Tibial nerve (tissue), 4 donors: ENCODE results near the gene SHC2. TPM values are rescaled to one million over a fixed set of nuclear protein-coding genes. Genes with fewer than 3 reads are reported as not detected.
A peak's percentile ranks its signal among the peaks of the same experiment; 100 is the strongest.

Source experiments
- DNase-seq, 2 donors: peaks; one replicate each; pipeline ENCODE4 v3.0.0-alpha.2; 2019; ENCODE audit warnings: low spot score in 2 of 2
- H3K27ac ChIP-seq, 4 donors: fragments of 200-600 bp; sonication (generic) in 3 of 4; one replicate each; pipeline ENCODE4 v1.5.1; 2017 to 2019; ENCODE audit warnings: mild to moderate bottlenecking in 1 of 4
- H3K27me3 ChIP-seq, 2 donors: fragments of 200-600 bp; sonication (generic) in 1 of 2; one replicate each; pipeline versions ENCODE4 v1.5.1 to v1.6.0; 2017 to 2019
- H3K36me3 ChIP-seq, 3 donors: fragments of 200-600 bp; sonication (generic); one replicate each; pipeline ENCODE4 v1.5.1; 2018 to 2019
- H3K4me1 ChIP-seq, 4 donors: fragments of 200-600 bp; sonication (generic) in 3 of 4; one replicate each; pipeline ENCODE4 v1.5.1; 2017 to 2019
- H3K4me3 ChIP-seq, 4 donors: fragments of 200-600 bp; sonication (generic) in 3 of 4; one replicate each; pipeline ENCODE4 v1.5.1; 2017 to 2019; ENCODE audit warnings: mild to moderate bottlenecking in 1 of 4, moderate library complexity in 1 of 4
- H3K9me3 ChIP-seq, 4 donors: fragments of 200-600 bp; sonication (generic) in 3 of 4; one replicate each; pipeline ENCODE4 v1.5.1; 2017 to 2019
- CTCF ChIP-seq, 5 experiments: fragments of 200-600 bp in 3 of 5; fragments of 450-650 bp in 2 of 5; sonication (generic) in 3 of 5; IDR thresholded peaks; one replicate each; pipeline ENCODE4 v1.5.1; 2016 to 2019; ENCODE audit warnings: antibody characterized with exemption in 5 of 5, mild to moderate bottlenecking in 3 of 5, moderate library complexity in 2 of 5
- EP300 ChIP-seq, 2 donors: sonication (generic); formaldehyde crosslinking; IDR thresholded peaks; one replicate each; pipeline ENCODE4 v1.6.1; 2017; ENCODE audit warnings: antibody characterized with exemption in 2 of 2, mild to moderate bottlenecking in 1 of 2
- POLR2A ChIP-seq, 2 donors: fragments of 450-650 bp; IDR thresholded peaks; one replicate each; pipeline ENCODE4 v1.6.1; 2017; ENCODE audit warnings: antibody characterized with exemption in 2 of 2, mild to moderate bottlenecking in 2 of 2, moderate library complexity in 2 of 2
- WGBS, 2 donors: methylation state at CpG; one replicate each; pipeline ENCODE4 v1.1.5; 2018; 5-methylcytosine and 5-hydroxymethylcytosine counted together
- total RNA-seq, 4 donors: library from RNA; depleted of rRNA; stranded (reverse); fragments of >200 nt; gene quantifications; one replicate each; pipeline ENCODE4 v1.1.0, GENCODE V29; 2016

The SHC2 gene
- total RNA-seq, 4 donors from 2014 or later, result 13.5 to 41.1 (median 22.9) TPM

- no peak overlapping the region for H3K4me3 ChIP-seq
- peak in 1 of 2 donors; percentile 5 for DNase-seq
- 67 to 78% methylated on average over 33 to 35 of the region's 38 CpGs for WGBS, 2 donors
- TF ChIP-seq CTCF (IDR thresholded peaks at IDR 0.05), result no peak
- no peak for TF ChIP-seq EP300 (IDR thresholded peaks at IDR 0.05)
- TF ChIP-seq POLR2A (IDR thresholded peaks at IDR 0.05), result no peak
- no peaks in the 10 kb centered on the region for H3K36me3 ChIP-seq
- H3K9me3 ChIP-seq, result no peaks in the 10 kb centered on the region
- peaks cover 0 to 63% of the 10 kb centered on the region in 2 donors for H3K27me3 ChIP-seq
- H3K4me1 ChIP-seq, result peaks cover 0 to 14% (median 2%) of the 10 kb centered on the region in 4 donors
- no peak overlapping the region for H3K27ac ChIP-seq
Measured at GRCh38 chr19:403221-404027, 57.4 kb downstream of the SHC2 start.

- H3K36me3 ChIP-seq, result no peaks in the 10 kb centered on the region
- no peaks in the 10 kb centered on the region for H3K9me3 ChIP-seq
- peak in 1 of 2 donors; percentile 0 for DNase-seq
- TF ChIP-seq POLR2A (IDR thresholded peaks at IDR 0.05) (no peak), CTCF (IDR thresholded peaks at IDR 0.05) (no peak), EP300 (IDR thresholded peaks at IDR 0.05) (no peak)
- no peak overlapping the region for H3K4me3 ChIP-seq
- no peak overlapping the region for H3K27ac ChIP-seq
- WGBS, 2 donors, result 90 to 91% methylated on average over 11 of the region's 11 CpGs
- peaks cover 0 to 8% (median 0%) of the 10 kb centered on the region in 4 donors for H3K4me1 ChIP-seq
- H3K27me3 ChIP-seq, result peaks cover 0 to 56% of the 10 kb centered on the region in 2 donors
Measured at GRCh38 chr19:402786-403185, 58.0 kb downstream of the SHC2 start.

GRCh38 chr19:401866-402511 lies 58.8 kb downstream of the SHC2 start:
- 13 to 15% methylated on average over 25 to 38 of the region's 38 CpGs for WGBS, 2 donors
- Histone ChIP-seq H3K4me3 (peak overlapping the region in 1 of 4 donors; percentile 22), H3K4me1 (peaks cover 0 to 8% (median 0%) of the 10 kb centered on the region in 4 donors), H3K9me3 (no peaks in the 10 kb centered on the region), H3K27me3 (peaks cover 0 to 50% of the 10 kb centered on the region in 2 donors), H3K36me3 (no peaks in the 10 kb centered on the region), H3K27ac (no peak overlapping the region)
- DNase-seq, result peak in 1 of 2 donors; percentile 5
- TF ChIP-seq POLR2A (IDR thresholded peaks at IDR 0.05) (no peak), EP300 (IDR thresholded peaks at IDR 0.05) (no peak), CTCF (IDR thresholded peaks at IDR 0.05) (no peak)

GRCh38 chr19:400976-401865 lies 59.6 kb downstream of the SHC2 start:
- Histone ChIP-seq H3K27me3 (peaks cover 0 to 42% of the 10 kb centered on the region in 2 donors), H3K27ac (no peak overlapping the region), H3K9me3 (no peaks in the 10 kb centered on the region), H3K4me1 (peaks cover 0 to 8% (median 0%) of the 10 kb centered on the region in 4 donors), H3K4me3 (no peak overlapping the region), H3K36me3 (no peaks in the 10 kb centered on the region)
- WGBS, 2 donors, result 80 to 84% methylated on average over 31 to 39 of the region's 43 CpGs
- DNase-seq, result peak in 1 of 2 donors; percentile 7
- no peak for TF ChIP-seq EP300 (IDR thresholded peaks at IDR 0.05)
- no peak for TF ChIP-seq POLR2A (IDR thresholded peaks at IDR 0.05)
- TF ChIP-seq CTCF (IDR thresholded peaks at IDR 0.05), result no peak
